Activated naive CD4-positive, alpha-beta T cell treated with anti-CD3 and anti-CD28 coated beads, Interleukin-2, amount 50 U/mL, for 72 hours (primary cell): ENCODE data around the gene DHX40. TPM values are rescaled to one million over a fixed set of nuclear protein-coding genes. Genes with fewer than 3 reads are reported as not detected.
"Not testable (repeated sequence)": the region's sequence is repeated elsewhere in the genome, so short reads cannot be mapped to it uniquely, and the experiment has no call there.

Experiments
- ATAC-seq, 2 donors: fragments of 150-1000 bp; cut with Tn5 transposase; 2 replicates each; pipeline ENCODE4 v1.10.0; 2021; ENCODE audit warnings: mild to moderate bottlenecking in 2 of 2, moderate library complexity in 2 of 2
- DNase-seq, 2 donors: peaks; one replicate each; pipeline ENCODE4 v3.0.0; 2021 to 2022; ENCODE audit warnings: low spot score in 2 of 2
- H3K27ac Mint-ChIP-seq, 2 donors: one replicate each; pipeline ENCODE4 v1.8.0; 2022; ENCODE audit warnings: mild to moderate bottlenecking in 2 of 2, mixed read lengths in 2 of 2
- H3K36me3 Mint-ChIP-seq, 2 donors: one replicate each; pipeline ENCODE4 v1.8.0; 2022; ENCODE audit warnings: mixed read lengths in 2 of 2
- H3K9me3 Mint-ChIP-seq, 2 donors: one replicate each; pipeline ENCODE4 v1.8.0; 2022; ENCODE audit warnings: mixed read lengths in 2 of 2
- total RNA-seq, 2 donors: library from RNA; stranded (reverse); gene quantifications; one replicate each; pipeline ENCODE4 v1.2.3, GENCODE V29; 2022

Gene DHX40
- total RNA-seq, 2 donors from 2014 or later, result 16.4 to 33.1 TPM

DNA sequence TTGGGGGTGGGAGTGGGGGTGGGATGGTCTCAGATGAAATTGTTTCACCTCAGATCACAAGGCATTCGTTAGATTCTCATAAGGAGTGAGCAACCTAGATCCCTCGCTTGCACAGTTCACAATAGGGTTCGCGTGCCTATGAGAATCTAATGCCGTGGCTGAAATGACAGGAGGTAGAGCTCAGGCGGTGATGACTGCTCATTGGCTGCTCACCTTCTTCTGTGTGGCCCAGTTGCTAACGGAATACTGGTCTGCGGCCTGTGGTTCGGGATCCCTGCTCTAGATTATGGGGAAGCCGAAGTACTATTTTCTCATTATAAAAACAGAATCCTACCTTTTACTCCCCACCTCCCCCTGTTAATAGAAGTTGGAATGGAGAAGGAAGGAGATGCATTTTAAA lies 73.1 kb downstream of the DHX40 start:
- Mint-ChIP-seq H3K36me3 (no peaks in the 10 kb centered on the region), H3K27ac (no peak overlapping the region), H3K9me3 (no peaks in the 10 kb centered on the region)
- DNase-seq (no peak), ATAC-seq (no peak)

DNA sequence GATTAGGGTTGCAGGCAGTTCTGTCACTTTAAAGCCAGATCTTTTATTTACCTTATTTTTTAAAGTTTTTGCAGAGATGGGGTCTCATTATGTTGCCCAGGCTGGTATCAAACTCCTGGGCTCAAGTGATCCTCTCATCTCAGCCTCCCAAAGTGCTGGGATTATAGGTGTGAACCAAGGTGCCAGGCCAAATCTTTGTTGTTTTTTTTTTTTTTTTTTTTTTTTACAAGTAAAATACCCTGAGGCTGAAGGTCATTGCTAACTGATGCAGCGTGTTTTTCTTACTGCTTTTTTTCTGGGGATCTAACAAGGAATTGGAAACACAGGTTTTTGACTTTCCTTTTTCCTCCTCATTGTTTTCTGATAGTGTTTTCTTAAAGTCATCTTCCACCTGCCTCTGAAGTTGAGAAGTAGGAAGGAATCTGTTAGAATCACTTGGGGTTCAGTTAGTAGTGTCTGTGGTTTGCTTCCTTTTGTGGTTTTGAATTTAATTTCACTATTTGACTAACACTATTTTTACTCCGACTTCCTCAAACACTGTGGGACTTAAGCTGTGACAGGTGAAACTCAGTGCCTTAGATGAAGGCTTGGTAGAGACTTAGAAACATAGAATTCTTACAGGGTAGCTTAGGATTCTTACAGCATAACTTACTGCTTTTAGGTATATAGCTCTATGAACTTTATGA lies 76.5 kb downstream of the DHX40 start:
- DNase-seq (no peak), ATAC-seq (peak; percentile 99)
- Mint-ChIP-seq H3K9me3 (no peaks in the 10 kb centered on the region), H3K27ac (peak overlapping the region; percentile 33 to 40), H3K36me3 (peaks cover 0 to 5% of the 10 kb centered on the region in 2 donors)

DNA sequence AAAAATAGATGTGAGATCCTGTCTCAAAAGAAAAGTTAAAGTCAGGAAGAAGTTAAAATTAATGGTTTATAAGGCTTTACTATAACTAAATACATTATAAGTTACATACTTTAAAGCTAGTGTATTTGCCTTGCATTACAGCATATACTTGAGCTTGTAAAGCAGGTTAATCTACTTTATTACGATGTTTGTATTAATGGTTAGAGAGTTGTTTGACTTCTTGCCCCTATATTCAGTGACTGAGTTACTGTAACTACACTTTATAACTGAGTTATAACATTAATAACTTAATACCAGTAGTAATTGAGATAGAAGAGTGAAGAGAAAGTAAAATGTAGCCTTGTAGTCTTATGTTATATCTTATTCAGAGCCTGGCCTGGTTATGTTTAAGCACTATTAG lies 77.2 kb downstream of the DHX40 start:
- Mint-ChIP-seq H3K9me3 (no peaks in the 10 kb centered on the region), H3K36me3 (peaks cover 0 to 10% of the 10 kb centered on the region in 2 donors), H3K27ac (no peak overlapping the region)
- ATAC-seq (no peak), DNase-seq (no peak)

DNA sequence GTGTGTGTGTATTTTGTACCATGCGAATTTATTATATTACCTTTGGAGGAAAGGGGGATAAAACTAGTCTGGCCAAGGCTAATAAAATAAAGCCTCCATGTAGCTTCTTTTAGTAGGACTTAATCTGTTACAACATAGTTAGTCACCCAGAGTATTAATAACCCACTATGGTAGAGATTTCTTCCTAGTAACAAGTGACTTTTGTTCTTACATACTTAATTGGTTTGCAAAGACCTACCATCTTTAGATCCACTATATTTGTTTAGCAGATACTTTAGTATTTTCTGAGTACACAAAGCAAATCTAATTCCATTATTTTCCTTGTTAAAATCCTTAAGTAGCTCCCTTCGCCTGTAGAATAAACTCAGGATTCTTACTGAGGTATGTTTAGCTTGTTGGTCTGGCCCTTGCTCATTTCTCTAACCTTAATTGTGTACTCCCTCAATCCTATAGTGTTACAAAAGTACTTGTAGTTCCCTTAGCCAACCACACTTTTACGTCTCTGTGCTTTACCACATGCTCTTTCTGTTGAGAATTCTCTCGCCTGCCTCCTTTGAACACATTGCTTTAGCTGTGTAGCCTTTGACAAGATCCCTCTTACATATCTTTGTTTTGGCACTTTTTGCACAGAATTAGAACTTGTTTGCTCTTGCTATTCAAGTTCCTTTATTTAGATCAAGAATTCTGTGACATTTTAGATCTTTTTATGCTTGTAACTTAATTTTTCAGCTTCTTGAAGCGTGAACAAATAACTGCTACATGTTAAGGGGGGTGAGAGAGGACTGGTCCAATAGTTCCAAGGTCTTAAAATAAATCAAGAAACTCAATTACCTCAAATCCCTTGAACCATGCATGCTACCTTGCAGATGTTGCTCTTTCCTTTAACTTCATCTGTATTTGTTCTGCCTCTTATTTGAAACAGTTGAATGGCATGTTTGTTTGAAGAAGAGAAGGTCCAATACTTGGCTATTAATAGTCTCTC lies 78.0 kb downstream of the DHX40 start:
- Mint-ChIP-seq H3K36me3 (peaks cover 0 to 19% of the 10 kb centered on the region in 2 donors), H3K27ac (no peak overlapping the region), H3K9me3 (no peaks in the 10 kb centered on the region)
- DNase-seq, result no peak
- no peak for ATAC-seq

GRCh38 chr17:59647288-59647687 lies 81.9 kb downstream of the DHX40 start:
- DNase-seq, result no peak
- H3K36me3 Mint-ChIP-seq, result peaks cover 5 to 43% of the 10 kb centered on the region in 2 donors
- no peak overlapping the region for H3K27ac Mint-ChIP-seq
- no peaks in the 10 kb centered on the region for H3K9me3 Mint-ChIP-seq
- ATAC-seq, result no peak

DNA sequence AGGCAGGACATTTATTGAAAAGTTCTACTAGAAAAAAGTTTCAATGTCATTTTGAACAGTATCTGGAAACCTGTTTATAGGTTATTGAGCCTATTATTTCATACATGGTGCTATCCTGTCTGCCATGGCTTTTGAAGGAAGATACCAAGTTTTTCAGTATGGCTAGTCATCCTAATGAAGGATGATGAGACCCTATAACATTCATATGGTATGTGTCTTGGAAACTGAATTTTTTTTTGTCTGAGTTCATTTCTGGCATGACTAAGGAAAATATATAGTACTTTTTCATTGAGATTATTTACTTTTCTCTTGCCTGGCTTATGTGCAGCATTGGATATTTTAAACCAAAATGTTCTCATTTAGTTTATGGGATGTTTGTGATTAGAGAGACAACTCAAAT lies 84.5 kb downstream of the DHX40 start:
- H3K36me3 Mint-ChIP-seq, result peaks cover 9 to 47% of the 10 kb centered on the region in 2 donors
- no peak for ATAC-seq

GRCh38 chr17:59650642-59651041 lies 85.2 kb downstream of the DHX40 start:
- no peaks in the 10 kb centered on the region for H3K9me3 Mint-ChIP-seq
- ATAC-seq, result peak; percentile 34 to 41
- DNase-seq, result no peak
- H3K27ac Mint-ChIP-seq, result no peak overlapping the region
- H3K36me3 Mint-ChIP-seq, result peaks cover 14 to 55% of the 10 kb centered on the region in 2 donors

More for the DNA sequence above, 84.5 kb downstream of the DHX40 start:
- no peak overlapping the region for H3K27ac Mint-ChIP-seq
- no peak for DNase-seq
- H3K9me3 Mint-ChIP-seq, result no peaks in the 10 kb centered on the region

DNA sequence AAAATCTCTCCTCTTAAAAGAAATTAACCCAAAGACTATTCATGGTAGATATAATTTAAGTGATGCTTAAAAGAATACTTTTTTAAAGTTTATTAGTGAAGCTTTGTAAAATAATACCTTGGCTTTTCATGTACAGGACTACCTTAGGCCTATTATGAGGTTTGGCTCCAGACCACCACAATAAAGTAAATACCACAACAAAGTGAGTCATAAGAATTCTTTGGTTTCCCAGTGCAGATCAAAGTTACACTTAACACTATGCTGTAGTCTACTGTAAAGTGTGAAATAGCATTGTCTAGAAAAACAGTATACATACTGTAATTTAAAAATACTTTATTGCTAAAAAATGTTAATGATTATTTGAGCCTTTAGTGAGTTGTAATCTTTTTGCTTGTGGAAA lies 85.9 kb downstream of the DHX40 start:
- no peak for ATAC-seq
- Mint-ChIP-seq H3K27ac (no peak overlapping the region), H3K9me3 (no peaks in the 10 kb centered on the region), H3K36me3 (peaks cover 14 to 56% of the 10 kb centered on the region in 2 donors)
- no peak for DNase-seq

DNA sequence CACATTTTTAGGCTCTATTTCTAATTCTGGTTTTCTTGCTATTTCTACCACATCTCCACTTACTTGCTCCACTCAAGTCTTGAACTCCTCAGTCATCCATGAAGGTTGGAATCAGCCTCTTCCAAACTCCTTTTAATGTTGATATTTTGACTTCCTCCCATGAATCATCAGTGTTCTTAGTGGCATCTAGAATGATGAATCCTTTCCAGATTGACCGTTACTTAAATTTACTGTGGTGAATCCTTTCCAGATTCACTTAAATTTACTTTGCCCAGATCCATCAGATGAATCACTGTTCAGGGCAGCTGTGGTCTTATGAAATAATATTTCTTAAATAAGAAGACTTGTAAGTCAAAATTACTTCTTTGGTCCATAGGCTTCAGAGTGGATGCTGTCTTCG lies 86.7 kb downstream of the DHX40 start:
- ATAC-seq (no peak), DNase-seq (no peak)
- Mint-ChIP-seq H3K9me3 (no peaks in the 10 kb centered on the region), H3K27ac (no peak overlapping the region), H3K36me3 (peaks cover 14 to 55% of the 10 kb centered on the region in 2 donors)

GRCh38 chr17:59656624-59657023 lies 91.2 kb downstream of the DHX40 start:
- DNase-seq, H3K9me3 Mint-ChIP-seq, ATAC-seq, H3K27ac Mint-ChIP-seq: not testable (repeated sequence)
- peaks cover 20 to 31% of the 10 kb centered on the region in 2 donors for H3K36me3 Mint-ChIP-seq

Other genes with a start within 250 kb of the DHX40 start
- gene YPEL2, start 234.0 kb upstream of the DHX40 start, total RNA-seq, result 1 to 10 TPM; 6.6 to 7.0 TPM
- gene CLTC, start 54.3 kb downstream of the DHX40 start, total RNA-seq, result 100 to 1,000 TPM; 156 to 184 TPM
- gene PTRH2, start 141.8 kb downstream of the DHX40 start, total RNA-seq, result 10 to 100 TPM; 18.9 to 42.8 TPM
- gene VMP1, start 142.0 kb downstream of the DHX40 start, total RNA-seq, result 100 to 1,000 TPM; 344 to 725 TPM